IMR-90 (cell line): ENCODE measurements around the gene NUDT1.

Experiments used
- FOS ChIP-seq: fragments of 150-350 bp; IDR thresholded peaks from 2 replicates; pipeline ENCODE4 v1.6.1; 2016; ENCODE audit warnings: low read depth, low read length
- MAFK ChIP-seq: IDR thresholded peaks from 2 replicates; pipeline ENCODE4 v1.6.1; 2012; ENCODE audit warnings: low read depth, low read length, improper control_type of control experiment
- POLR2A ChIP-seq: IDR thresholded peaks from 2 replicates; pipeline ENCODE4 v1.6.1; 2012; ENCODE audit warnings: mild to moderate bottlenecking, low read depth, low read length
- RAD21 ChIP-seq: IDR thresholded peaks from 2 replicates; pipeline ENCODE4 v1.6.1; 2012; ENCODE audit warnings: low read length, improper control_type of control experiment
- SMC3 ChIP-seq: fragments of 150-350 bp; IDR thresholded peaks from 2 replicates; pipeline ENCODE4 v1.6.1; 2016; ENCODE audit warnings: low read depth, mild to moderate bottlenecking, antibody characterized with exemption, low read length, moderate library complexity
- TF ChIP-seq, protein P1 (sequence below): conservative IDR thresholded peaks from 2 replicates; pipeline ENCODE4 v1.5.1; 2012; ENCODE audit warnings: mild to moderate bottlenecking, low read depth, low read length, improper control_type of control experiment
- TF ChIP-seq, protein P2 (sequence below): fragments of 150-350 bp; IDR thresholded peaks from 2 replicates; pipeline ENCODE4 v1.6.1; 2017; ENCODE audit warnings: mild to moderate bottlenecking, antibody characterized with exemption, low read length, low read depth

DNA sequence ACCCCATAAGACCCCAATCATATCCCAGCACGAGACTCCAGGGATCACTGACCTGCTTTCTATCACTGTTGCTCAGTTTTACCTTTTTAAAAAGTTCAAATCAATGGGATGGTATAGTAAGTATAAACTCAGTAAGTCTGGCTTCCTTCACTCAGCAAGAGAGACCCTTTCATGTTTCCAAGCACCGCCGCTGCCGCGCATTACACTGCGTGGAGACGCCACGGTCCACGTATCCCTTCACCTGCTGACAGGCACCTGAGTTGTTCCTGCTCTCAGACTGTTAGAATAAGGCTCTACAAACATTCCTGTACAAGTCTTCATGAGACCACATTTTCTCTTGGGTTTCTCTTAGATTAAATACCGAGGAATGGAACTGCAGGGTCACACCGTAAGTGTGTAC lies 37.6 kb upstream of the NUDT1 start:
- TF ChIP-seq, protein P1, sequence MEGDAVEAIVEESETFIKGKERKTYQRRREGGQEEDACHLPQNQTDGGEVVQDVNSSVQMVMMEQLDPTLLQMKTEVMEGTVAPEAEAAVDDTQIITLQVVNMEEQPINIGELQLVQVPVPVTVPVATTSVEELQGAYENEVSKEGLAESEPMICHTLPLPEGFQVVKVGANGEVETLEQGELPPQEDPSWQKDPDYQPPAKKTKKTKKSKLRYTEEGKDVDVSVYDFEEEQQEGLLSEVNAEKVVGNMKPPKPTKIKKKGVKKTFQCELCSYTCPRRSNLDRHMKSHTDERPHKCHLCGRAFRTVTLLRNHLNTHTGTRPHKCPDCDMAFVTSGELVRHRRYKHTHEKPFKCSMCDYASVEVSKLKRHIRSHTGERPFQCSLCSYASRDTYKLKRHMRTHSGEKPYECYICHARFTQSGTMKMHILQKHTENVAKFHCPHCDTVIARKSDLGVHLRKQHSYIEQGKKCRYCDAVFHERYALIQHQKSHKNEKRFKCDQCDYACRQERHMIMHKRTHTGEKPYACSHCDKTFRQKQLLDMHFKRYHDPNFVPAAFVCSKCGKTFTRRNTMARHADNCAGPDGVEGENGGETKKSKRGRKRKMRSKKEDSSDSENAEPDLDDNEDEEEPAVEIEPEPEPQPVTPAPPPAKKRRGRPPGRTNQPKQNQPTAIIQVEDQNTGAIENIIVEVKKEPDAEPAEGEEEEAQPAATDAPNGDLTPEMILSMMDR: no peak
- TF ChIP-seq, protein P2, sequence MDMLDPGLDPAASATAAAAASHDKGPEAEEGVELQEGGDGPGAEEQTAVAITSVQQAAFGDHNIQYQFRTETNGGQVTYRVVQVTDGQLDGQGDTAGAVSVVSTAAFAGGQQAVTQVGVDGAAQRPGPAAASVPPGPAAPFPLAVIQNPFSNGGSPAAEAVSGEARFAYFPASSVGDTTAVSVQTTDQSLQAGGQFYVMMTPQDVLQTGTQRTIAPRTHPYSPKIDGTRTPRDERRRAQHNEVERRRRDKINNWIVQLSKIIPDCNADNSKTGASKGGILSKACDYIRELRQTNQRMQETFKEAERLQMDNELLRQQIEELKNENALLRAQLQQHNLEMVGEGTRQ: no peak
- TF ChIP-seq FOS (no peak), POLR2A (no peak), MAFK (no peak), RAD21 (no peak), SMC3 (no peak)
